SJCRH30 (cell line): ENCODE results near the gene RAPGEF5. TPM values are rescaled to one million over a fixed set of nuclear protein-coding genes. Genes with fewer than 3 reads are reported as not detected.

Experiments used
- DNase-seq, 2 experiments: peaks; one replicate each; pipeline ENCODE4 v3.0.0-alpha.2; 2015 to 2020
- H3K27ac ChIP-seq: fragments of 250-450 bp; sonication (Bioruptor Pico); 2 replicates; pipeline ENCODE4 v1.5.1; 2020; ENCODE audit warnings: mild to moderate bottlenecking, moderate library complexity
- H3K27me3 ChIP-seq: fragments of 250-450 bp; sonication (Bioruptor Pico); 2 replicates; pipeline ENCODE4 v1.5.1; 2020; ENCODE audit warnings: mild to moderate bottlenecking, moderate library complexity
- H3K36me3 ChIP-seq: fragments of 250-450 bp; sonication (Bioruptor Pico); 2 replicates; pipeline ENCODE4 v1.5.1; 2020; ENCODE audit warnings: mild to moderate bottlenecking, moderate library complexity
- H3K4me1 ChIP-seq: fragments of 250-450 bp; sonication (Bioruptor Pico); 2 replicates; pipeline ENCODE4 v1.5.1; 2020; ENCODE audit warnings: mild to moderate bottlenecking, moderate library complexity
- H3K4me3 ChIP-seq: fragments of 250-450 bp; sonication (Bioruptor Pico); 2 replicates; pipeline ENCODE4 v1.5.1; 2020; ENCODE audit warnings: mild to moderate bottlenecking, moderate library complexity
- H3K9me3 ChIP-seq: fragments of 250-450 bp; sonication (Bioruptor Pico); replicated peaks from 2 replicates; pipeline ENCODE4 v1.5.1; 2020; ENCODE audit warnings: mild to moderate bottlenecking, moderate library complexity
- total RNA-seq: library from RNA; depleted of rRNA; stranded (reverse); fragments of >200 nt; shearing (Covaris generic); gene quantifications from 2 replicates; pipeline ENCODE4 v1.2.3, GENCODE V29; 2014

RAPGEF5 gene
- total RNA-seq, 1 experiment from 2014 or later, result 0.14 TPM

DNA sequence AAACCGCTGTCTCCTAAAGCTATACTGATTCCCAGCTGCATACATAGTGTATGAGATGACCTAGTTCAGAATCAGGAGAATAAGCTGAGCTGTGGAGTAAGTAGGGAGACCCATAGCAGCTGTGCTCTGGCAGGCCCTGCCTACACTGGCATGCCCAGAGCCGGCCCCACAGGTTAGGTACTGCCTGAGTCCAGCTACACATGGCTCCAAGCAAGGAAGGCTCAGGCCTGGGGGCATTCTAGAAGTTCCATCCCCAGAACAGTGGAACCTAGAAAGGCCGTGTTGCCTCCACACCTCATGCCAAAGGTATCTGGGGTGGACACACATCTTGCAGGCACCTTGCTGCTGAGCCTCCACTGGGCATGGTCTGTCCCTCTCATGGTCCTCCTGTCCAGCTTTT lies 215.6 kb downstream of the RAPGEF5 start:
- DNase-seq, result no peak
- no peaks in the 10 kb centered on the region for H3K36me3 ChIP-seq

DNA sequence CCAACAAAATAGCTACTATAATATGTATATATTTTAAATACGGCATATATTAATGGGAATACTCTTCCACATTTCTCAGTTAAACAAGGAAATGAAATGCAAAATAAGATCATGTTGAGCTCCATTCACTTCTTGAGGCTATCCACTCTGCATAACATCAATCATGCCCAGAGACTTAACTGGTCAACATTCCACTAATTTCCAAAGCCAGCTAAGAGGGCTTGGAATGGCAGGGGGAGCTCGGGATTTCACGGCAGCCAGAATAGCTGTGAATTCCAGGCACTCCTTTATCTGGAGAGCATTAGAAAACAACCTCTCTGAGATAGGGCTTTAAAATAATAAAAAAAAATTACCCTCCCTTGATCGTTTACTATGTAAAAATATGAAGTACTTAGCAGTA lies 216.4 kb downstream of the RAPGEF5 start:
- no peaks in the 10 kb centered on the region; the same call in 1 of the 2 replicates for H3K27me3 ChIP-seq
- H3K9me3 ChIP-seq, result no peaks in the 10 kb centered on the region; the same call in 1 of the 2 replicates
- no peak for DNase-seq
- H3K36me3 ChIP-seq, result no peaks in the 10 kb centered on the region
- peaks cover 16% of the 10 kb centered on the region for H3K4me1 ChIP-seq
- no peak overlapping the region for H3K4me3 ChIP-seq
- no peak overlapping the region for H3K27ac ChIP-seq

More for the DNA sequence above, 215.6 kb downstream of the RAPGEF5 start:
- Histone ChIP-seq H3K4me1 (peaks cover 16% of the 10 kb centered on the region), H3K27ac (no peak overlapping the region), H3K9me3 (no peaks in the 10 kb centered on the region; the same call in 1 of the 2 replicates), H3K27me3 (no peaks in the 10 kb centered on the region; the same call in 1 of the 2 replicates), H3K4me3 (no peak overlapping the region)

DNA sequence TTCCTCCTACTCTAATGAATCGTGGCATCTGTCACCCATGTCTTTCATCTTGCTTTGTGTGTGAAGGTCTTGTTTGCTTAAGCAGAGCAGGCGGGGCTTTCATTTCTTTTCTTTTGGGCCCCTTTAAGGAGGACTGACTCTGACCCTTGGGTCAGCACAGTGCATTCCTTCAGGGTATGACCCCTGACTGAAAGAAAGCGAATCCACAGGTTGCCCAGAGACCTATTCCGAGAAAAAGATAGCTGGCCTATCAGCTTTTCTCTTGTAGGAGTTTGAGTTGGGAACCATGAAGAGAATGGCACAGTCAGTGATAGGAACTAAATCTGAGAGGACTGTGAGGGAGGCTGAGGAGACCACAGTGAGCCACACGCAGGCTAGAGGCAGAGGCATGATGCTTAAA lies 218.1 kb downstream of the RAPGEF5 start:
- Histone ChIP-seq H3K27me3 (no peaks in the 10 kb centered on the region), H3K4me1 (peaks cover 16% of the 10 kb centered on the region), H3K4me3 (no peak overlapping the region), H3K9me3 (no peaks in the 10 kb centered on the region; the same call in 1 of the 2 replicates), H3K36me3 (no peaks in the 10 kb centered on the region), H3K27ac (no peak overlapping the region)
- DNase-seq, result no peak

DNA sequence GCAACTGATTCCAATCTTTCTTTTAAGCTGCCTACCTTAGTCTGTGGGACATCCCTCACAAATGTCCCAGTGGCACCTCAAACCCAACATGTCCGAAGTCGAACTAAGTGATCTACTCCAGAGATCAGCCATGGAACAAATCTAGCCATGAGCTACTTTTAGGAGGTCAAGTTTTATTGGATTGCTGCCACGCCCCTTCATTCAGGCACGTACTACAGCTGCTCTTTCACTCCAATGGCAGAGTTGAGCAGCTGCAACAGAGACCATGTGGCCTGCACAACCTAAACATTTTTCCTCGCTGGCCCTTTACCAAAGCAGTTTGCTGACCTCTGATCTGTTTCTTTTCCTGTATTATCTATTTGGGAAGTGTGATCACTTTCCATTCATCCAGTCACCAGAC lies 218.8 kb downstream of the RAPGEF5 start:
- no peaks in the 10 kb centered on the region; the same call in 1 of the 2 replicates for H3K9me3 ChIP-seq
- peaks cover 9% of the 10 kb centered on the region for H3K4me1 ChIP-seq
- H3K27ac ChIP-seq, result no peak overlapping the region
- DNase-seq, result peak; percentile 50 to 65
- no peaks in the 10 kb centered on the region for H3K36me3 ChIP-seq
- H3K4me3 ChIP-seq, result no peak overlapping the region
- H3K27me3 ChIP-seq, result peaks cover 5% of the 10 kb centered on the region; the same call in 1 of the 2 replicates

DNA sequence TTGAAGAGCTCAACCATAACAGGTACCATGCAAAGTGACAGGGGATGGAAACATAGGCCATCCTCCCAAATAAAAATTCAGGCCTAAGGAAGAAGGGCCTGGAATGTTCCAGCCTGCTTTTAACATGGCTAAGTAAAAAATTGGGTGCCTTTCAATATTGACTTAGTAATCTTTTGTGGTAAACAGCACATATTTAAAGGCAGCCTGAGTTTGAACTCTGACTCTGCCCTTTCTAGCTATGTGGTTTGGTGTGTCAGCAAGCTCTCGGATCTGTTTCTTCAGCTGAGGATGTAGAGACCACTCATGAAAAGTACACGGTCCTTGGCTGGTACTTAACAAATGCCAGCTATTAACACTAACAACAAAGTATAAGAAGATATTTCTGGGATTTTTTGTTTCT lies 219.5 kb downstream of the RAPGEF5 start:
- Histone ChIP-seq H3K9me3 (no peaks in the 10 kb centered on the region; the same call in 1 of the 2 replicates), H3K36me3 (no peaks in the 10 kb centered on the region), H3K4me3 (no peak overlapping the region), H3K4me1 (0 out of 2 replicates have a peak, but pooled peaks cover 4% of the 10 kb centered on the region), H3K27me3 (peaks cover 5% of the 10 kb centered on the region; the same call in 1 of the 2 replicates), H3K27ac (no peak overlapping the region)
- no peak for DNase-seq

DNA sequence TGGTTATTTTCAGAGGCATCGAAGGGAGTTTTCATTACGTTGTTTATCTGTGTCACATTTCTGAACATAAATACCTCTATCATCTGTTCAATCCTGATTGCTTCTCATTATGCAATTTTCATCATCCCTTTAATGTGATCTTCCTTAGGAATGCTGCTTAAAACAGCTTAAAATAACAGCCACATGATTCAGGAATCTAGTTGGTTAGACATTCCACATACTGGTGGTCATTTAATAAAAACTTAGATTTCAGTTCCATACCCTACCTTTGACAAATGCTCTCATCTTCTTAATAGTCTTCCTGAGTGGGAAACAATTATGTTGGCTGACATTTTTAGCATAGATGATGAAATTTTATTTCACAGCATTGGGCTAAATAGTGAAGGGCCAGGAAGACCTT lies 219.9 kb downstream of the RAPGEF5 start:
- no peak overlapping the region for H3K27ac ChIP-seq
- no peaks in the 10 kb centered on the region for H3K36me3 ChIP-seq
- H3K4me1 ChIP-seq, result 0 out of 2 replicates have a peak, but pooled peaks cover 2% of the 10 kb centered on the region
- peaks cover 5% of the 10 kb centered on the region; the same call in 1 of the 2 replicates for H3K27me3 ChIP-seq
- H3K9me3 ChIP-seq, result no peaks in the 10 kb centered on the region; the same call in 1 of the 2 replicates
- no peak for DNase-seq
- H3K4me3 ChIP-seq, result no peak overlapping the region

DNA sequence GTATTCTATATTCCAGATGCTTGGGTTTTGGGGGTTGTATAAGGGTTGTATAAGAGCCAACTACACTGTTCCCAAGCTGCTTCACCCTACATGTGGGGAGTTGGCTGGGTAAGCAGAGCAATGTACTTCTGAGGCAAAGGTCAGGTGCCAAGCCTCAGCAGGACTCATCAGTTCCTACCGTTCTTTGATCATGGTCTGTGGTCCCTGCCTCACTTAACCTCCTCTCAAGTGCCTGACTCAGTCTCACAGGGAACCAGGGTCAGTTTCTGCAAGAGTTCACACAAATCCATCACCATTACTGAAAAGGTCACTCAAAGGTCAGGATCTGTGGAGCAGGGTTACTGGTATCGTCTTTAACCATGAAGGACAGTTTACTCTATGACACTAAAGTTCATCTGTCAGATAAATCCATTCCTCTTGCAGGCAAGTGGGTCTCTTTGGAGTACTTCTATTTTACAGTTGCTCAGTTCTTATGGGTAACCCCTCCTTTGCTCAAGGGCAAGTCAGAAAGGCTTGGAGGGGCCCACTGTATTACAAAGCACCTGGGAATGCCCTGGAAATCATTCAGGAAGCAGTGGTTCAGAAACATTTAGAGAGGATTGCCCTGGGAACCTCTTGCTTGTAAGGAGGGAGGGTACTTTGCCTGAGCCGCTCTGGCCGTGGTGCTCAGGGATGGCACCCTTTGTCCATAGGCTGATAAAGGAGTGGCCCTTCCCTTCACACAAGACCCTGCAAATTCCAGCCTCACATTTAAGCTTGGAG lies 227.0 kb downstream of the RAPGEF5 start:
- Histone ChIP-seq H3K27ac (no peak overlapping the region), H3K4me1 (no peaks in the 10 kb centered on the region), H3K9me3 (no peaks in the 10 kb centered on the region), H3K36me3 (no peaks in the 10 kb centered on the region), H3K27me3 (peaks cover 5% of the 10 kb centered on the region; the same call in 1 of the 2 replicates), H3K4me3 (no peak overlapping the region)
- no peak for DNase-seq

DNA sequence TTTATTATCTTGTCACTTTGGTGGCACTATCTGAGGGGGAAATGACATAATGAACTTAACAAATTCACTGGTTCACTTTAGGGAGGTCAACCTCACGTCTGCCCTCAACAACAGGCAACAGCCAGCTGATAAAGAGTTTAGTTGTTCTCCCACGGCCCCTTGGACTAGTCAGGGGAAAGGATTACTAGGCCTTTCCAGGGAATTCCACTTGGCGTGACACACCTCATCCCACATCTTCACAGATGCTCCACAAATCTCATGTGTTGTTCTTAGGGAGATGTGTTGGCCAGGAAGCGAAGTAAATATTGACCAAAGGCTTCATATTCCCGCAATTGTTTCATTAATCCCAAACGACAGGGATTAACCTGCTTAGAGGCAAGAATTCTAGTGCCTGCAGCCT lies 227.8 kb downstream of the RAPGEF5 start:
- DNase-seq, result no peak
- Histone ChIP-seq H3K4me3 (no peak overlapping the region), H3K4me1 (no peaks in the 10 kb centered on the region), H3K27ac (no peak overlapping the region), H3K9me3 (no peaks in the 10 kb centered on the region), H3K36me3 (no peaks in the 10 kb centered on the region), H3K27me3 (peaks cover 5% of the 10 kb centered on the region)

DNA sequence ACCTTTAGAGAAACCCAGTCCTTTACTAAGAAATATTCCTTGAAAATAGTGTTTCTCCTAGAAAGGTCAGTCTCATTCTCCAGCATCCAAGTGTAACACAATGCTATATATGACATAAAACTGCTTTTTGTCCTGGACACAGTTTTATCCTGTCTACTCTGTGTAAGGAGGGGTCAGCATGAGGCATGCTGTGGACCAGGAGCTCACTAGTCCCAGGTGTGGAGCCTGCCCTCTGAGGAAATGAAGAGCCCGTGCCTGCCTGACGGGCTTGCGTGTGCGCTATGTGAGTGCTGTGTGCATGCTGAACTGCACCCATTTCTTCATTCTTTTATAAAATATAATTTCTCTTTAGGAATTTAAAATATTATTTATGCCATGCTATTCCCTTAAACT lies 228.4 kb downstream of the RAPGEF5 start:
- Histone ChIP-seq H3K36me3 (no peaks in the 10 kb centered on the region), H3K27me3 (peaks cover 4% of the 10 kb centered on the region), H3K27ac (no peak overlapping the region), H3K4me3 (no peak overlapping the region), H3K4me1 (no peaks in the 10 kb centered on the region), H3K9me3 (no peaks in the 10 kb centered on the region)
- no peak for DNase-seq

DNA sequence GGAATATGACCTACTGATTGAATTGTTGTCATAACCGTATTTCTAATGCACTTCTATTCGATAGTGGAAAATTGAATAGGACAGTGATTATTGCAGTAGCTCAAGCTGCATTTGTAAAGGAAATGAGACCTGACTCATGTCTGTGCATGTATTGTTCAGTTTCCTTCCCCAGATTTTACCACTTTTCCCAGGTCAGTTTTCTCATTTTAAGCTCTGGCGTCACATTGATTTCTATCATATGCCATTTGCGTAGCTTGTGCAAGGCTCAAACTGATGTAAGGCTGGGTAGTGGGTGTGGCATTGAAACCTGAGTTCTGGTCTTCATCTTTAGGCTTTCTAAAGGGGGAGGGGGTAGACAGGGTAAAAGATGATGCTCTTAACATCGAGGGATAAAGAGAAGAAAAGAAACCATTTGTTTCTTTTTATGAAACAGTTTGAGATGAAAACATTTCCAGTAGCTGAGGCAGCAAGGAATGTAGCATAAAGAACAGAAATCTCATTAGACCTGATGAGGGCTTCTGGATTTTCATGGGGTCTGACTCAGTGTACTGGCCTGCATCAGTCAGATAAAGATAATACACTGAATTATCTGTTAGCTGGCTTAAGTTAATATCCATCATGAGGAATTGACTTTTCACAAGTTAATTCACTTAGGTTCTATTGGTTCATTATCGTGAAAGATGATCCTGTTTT lies 229.0 kb downstream of the RAPGEF5 start:
- H3K4me3 ChIP-seq, result no peak overlapping the region
- H3K4me1 ChIP-seq, result no peaks in the 10 kb centered on the region
- no peak overlapping the region for H3K27ac ChIP-seq
- no peak for DNase-seq
- H3K9me3 ChIP-seq, result no peaks in the 10 kb centered on the region
- no peaks in the 10 kb centered on the region for H3K36me3 ChIP-seq
- H3K27me3 ChIP-seq, result no peaks in the 10 kb centered on the region; the same call in 1 of the 2 replicates

DNA sequence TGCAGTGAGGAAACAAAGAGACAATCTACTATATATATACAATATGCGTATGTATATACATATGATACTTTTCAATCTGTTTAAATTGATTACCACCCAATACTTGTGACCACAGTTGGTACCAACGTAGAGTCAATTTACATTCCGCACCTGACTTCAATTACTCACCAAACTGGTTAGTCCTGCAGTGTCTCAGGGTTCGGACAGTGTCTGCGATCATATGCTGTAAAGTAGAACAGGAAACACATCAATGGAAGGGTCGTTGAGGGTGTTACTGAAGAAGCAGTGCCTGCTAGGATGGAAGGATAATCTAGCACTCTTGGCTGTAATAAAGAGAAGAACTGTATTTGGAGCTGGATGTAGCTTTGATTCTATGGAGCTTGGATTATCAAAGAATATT lies 231.5 kb downstream of the RAPGEF5 start:
- Histone ChIP-seq H3K4me3 (no peak overlapping the region), H3K27ac (no peak overlapping the region), H3K36me3 (no peaks in the 10 kb centered on the region), H3K4me1 (no peaks in the 10 kb centered on the region), H3K9me3 (no peaks in the 10 kb centered on the region), H3K27me3 (peaks cover 3% of the 10 kb centered on the region; the same call in 1 of the 2 replicates)
- DNase-seq, result no peak

DNA sequence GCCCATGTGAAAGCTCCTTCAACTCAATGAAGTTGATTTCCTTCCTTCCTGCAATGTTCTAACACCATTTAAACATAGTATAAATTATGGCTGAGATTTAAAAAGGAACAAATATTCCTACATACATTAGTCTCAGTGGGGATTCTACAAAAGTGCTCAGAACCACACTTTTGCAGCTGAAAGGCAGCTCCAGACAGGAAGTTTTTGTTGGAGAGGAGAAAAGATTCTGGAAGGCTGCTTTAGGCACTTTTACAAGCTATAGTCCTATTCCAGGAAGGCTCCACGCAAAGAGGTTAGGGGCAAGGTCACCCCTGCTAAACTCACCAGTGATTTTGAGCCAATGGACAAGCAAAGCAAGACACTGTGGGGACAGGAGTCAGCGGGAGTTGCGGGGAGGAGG lies 232.0 kb downstream of the RAPGEF5 start:
- no peak for DNase-seq
- Histone ChIP-seq H3K27ac (no peak overlapping the region), H3K9me3 (no peaks in the 10 kb centered on the region), H3K4me1 (no peaks in the 10 kb centered on the region), H3K27me3 (peaks cover 3% of the 10 kb centered on the region; the same call in 1 of the 2 replicates), H3K4me3 (no peak overlapping the region), H3K36me3 (no peaks in the 10 kb centered on the region)

DNA sequence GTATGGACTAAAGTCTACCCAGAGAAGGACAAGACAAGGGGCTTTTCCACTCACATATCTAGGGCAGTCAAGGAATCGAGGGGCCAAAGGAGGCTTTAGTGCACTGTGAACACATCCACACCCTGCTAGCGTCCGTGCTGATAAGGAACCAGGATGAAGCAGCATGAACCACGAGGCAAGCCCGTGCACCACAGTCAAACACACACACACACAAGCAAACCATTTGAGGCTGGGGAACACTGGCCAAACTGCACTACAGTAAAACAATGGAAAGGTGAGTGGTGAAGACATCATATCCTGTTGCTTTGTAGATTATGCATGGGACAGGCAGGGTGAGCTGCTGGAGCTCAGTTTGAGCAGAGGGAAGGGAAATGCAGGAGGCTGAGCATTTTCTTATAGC lies 233.8 kb downstream of the RAPGEF5 start:
- Histone ChIP-seq H3K36me3 (no peaks in the 10 kb centered on the region), H3K4me1 (no peaks in the 10 kb centered on the region), H3K27ac (no peak overlapping the region), H3K27me3 (peaks cover 12% of the 10 kb centered on the region), H3K9me3 (no peaks in the 10 kb centered on the region), H3K4me3 (no peak overlapping the region)
- no peak for DNase-seq

DNA sequence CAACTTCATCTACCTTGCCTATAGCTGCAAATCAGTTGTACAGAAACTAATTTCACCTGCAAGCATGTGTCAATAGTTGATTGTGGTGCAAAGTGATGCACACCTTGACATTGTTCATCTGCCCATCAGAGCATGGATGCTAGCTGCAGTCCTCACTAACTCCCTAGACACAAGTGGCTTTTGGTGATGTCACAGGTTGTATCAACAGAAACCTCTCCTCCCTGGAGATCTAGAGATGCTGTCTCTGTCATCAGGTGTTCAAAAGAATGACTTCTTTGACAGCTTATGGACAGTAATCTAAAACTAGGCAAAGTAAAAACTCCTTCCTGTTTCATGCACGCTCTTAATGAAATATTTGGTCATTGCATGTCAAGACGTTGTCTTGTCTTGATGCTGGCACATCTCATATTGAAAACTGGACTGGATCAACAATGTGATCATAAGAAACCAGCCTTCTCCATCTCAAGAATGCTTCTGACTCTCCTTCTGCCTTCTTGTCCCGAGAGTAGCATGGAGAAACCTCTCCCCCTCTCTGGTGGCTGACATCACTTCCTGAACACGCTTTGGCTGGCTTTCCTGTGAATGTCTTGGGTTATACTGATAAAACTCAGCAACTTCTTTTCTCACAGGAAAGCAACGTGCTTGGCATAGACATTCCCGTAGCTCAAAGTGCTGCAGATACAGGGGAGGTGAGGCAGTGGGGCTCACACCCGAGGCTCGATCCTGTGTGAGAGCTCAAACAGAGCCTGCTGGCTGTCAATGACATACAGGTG lies 235.1 kb downstream of the RAPGEF5 start:
- no peaks in the 10 kb centered on the region for H3K9me3 ChIP-seq
- H3K27ac ChIP-seq, result no peak overlapping the region
- no peak overlapping the region for H3K4me3 ChIP-seq
- no peak for DNase-seq
- H3K36me3 ChIP-seq, result no peaks in the 10 kb centered on the region
- H3K27me3 ChIP-seq, result peaks cover 13% of the 10 kb centered on the region
- no peaks in the 10 kb centered on the region for H3K4me1 ChIP-seq
